KOPT-K1 (cell line): ENCODE data around the gene TNFRSF6B.

Experiments used
- H3K27ac ChIP-seq: fragments of 200-600 bp; sonication (generic); 2 replicates; pipeline ENCODE4 v1.5.1; 2016; ENCODE audit warnings: antibody characterized with exemption, mild to moderate bottlenecking, low read depth, low read length; ENCODE audit not compliant: poor library complexity, severe bottlenecking
- H3K36me3 ChIP-seq: fragments of 200-600 bp; sonication (generic); 2 replicates; pipeline ENCODE4 v1.5.1; 2017; ENCODE audit warnings: antibody characterized with exemption, mild to moderate bottlenecking, low read length, moderate library complexity; ENCODE audit not compliant: insufficient read depth
- H3K9me3 ChIP-seq: fragments of 200-600 bp; sonication (generic); 2 replicates; pipeline ENCODE4 v1.5.1; 2017; ENCODE audit warnings: antibody characterized with exemption, low read length, mild to moderate bottlenecking; ENCODE audit not compliant: insufficient read depth, poor library complexity, severe bottlenecking

TNFRSF6B gene

DNA sequence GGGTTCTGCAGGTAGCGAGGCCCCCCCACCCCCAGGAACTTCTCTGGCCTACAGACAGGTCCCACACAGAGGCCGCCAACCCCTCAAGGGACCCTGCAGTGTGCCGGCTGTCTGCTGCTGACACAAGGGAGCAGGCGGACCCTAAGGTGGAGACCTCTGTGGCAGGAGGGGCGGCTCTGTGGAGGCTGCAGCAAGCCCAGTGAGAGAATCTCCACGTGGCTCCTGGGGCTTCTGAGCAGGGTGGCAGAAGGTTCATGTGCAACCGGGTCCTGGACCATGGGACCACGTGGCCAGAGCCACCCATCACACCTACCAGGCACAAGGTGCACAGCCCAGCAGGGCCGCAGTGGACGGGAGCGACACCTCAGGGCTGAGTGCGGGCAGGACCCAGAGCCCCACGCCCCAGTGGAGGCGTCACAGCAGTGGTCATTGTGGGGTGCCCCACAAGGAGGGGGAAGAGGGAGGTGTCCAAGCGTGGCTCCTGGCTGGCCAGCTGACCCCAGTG lies 7.1 kb downstream of the TNFRSF6B start:
- no peaks in the 10 kb centered on the region for H3K9me3 ChIP-seq
- H3K36me3 ChIP-seq: peaks cover 53% of the 10 kb centered on the region
- no peak overlapping the region for H3K27ac ChIP-seq

DNA sequence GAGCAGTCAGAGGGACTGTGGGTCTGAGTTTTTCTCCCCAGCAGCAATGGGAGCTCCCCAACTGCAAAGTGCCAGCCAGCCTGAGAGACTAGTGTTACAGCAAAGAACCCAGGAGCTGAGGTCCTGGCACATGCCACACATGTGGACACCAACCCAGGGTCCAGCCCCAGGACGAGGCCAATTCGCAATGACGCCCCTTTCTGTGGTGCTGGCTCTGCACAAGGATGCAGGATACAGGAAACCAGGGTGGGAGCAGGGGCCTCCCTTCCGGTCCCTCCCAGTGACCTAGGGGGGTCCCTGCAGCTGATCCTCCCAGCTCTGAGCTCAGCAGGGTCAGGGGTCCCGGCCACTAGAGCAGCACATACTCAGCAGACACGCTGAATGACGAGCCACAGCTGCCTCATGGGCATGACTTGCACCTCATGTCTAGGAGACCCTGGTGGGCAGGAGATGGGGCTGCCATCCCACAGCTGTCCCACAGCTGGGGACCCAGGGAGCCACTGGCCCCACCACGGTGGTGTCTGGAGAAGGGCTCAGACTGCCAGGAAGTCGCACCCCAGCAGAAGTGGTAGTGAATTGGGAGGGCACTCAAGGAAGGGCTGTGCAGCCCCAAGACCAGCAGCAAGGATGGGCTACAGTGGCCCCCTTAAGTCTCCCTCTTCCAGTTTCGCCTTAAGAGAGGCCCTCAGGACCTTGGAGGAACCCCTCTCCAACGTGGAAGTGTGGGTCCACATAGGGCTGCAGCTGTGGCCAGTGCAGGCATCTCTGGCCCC lies 7.7 kb downstream of the TNFRSF6B start:
- no peak overlapping the region for H3K27ac ChIP-seq
- H3K9me3 ChIP-seq: no peaks in the 10 kb centered on the region
- peaks cover 58% of the 10 kb centered on the region for H3K36me3 ChIP-seq

DNA sequence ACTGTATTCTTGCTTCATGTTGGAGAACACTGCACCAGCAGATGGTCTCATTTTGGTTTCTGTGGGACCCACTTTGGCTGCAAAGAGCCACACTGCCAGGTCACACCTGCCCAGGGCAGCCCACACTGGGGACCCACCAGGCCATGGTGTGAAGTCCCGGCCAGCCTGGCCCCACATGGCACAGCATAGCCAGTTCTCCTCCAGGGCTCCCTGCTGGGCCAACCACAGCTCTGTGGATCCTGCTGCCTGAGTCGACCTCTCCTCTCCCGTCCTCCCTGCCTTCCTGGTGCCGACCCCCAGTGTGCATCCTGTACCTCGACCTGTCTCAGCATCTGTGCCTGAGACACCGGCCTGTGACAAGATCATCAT lies 8.3 kb downstream of the TNFRSF6B start:
- peaks cover 57% of the 10 kb centered on the region for H3K36me3 ChIP-seq
- no peaks in the 10 kb centered on the region for H3K9me3 ChIP-seq
- H3K27ac ChIP-seq: no peak overlapping the region

DNA sequence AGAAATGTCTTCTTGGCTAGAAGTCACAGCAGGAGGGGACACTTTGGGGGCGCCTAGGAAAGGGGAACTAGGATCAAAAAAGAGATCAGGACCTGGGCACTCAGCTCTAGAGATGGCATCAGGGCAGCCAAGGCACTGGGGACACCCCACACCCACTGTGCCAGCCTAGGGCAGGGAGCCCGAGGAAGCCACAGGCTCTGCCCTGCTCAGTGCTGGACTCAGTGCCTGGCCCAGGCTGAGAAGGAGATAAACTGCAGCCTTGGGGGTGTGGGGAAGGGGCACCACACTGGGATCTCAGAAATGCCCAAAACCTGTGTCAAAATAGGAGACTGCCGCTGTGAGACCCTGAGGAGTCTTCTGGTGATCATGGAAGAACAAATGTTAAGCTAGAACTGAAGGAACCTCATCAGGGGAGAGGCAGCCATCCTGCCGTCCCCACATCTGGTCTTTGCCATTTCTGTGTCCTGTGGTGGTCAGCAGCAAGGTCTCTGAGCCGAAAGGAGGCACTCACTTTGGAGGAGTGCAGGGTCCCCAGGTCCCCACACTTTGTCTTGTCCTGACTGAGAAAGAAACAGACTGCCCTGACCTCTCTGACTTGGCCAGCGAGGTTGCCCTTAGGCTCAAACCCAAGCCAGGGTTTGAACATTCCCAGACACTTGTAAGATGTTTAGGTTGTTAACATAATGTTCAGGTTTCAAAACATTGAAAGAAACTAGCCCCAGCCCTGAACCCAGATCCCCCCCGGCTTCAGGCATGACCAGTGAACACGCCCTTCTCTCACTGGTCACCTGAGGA lies 9.0 kb downstream of the TNFRSF6B start:
- H3K9me3 ChIP-seq: no peaks in the 10 kb centered on the region
- H3K27ac ChIP-seq: no peak overlapping the region
- peaks cover 55% of the 10 kb centered on the region for H3K36me3 ChIP-seq

DNA sequence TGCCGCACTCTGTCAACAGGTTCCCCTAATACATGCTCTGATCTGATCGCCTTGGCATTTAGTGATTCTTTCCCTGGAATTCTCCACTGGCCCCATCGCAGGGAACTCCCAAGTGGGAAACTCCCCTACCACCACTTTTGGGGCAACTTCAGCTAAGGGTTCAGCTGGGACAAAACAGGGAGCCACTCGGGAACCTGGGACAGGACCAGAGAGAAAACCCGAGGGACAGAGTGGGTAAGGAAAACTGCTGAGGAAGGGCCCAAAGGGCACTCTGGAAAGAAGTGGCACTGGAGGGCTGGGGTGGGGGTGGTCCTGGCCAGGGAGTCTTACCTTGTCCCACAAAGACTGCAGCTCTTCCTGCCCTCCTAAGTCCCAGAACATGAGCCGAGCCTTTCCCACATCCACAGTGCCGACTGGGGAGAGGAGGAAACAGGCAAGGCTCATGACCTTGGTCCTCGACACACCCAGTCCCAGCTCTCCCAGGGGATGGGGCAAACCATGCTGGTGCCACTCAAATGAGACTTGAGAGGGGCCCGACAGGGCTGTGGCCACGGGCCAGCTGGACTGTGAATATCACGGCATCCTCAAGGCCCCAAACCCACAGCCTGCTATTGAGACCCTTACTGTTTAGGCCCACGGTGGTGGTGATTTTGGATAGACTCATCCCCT lies 9.7 kb downstream of the TNFRSF6B start:
- peak overlapping the region; percentile 82 for H3K27ac ChIP-seq
- H3K9me3 ChIP-seq: no peaks in the 10 kb centered on the region
- peaks cover 61% of the 10 kb centered on the region for H3K36me3 ChIP-seq

DNA sequence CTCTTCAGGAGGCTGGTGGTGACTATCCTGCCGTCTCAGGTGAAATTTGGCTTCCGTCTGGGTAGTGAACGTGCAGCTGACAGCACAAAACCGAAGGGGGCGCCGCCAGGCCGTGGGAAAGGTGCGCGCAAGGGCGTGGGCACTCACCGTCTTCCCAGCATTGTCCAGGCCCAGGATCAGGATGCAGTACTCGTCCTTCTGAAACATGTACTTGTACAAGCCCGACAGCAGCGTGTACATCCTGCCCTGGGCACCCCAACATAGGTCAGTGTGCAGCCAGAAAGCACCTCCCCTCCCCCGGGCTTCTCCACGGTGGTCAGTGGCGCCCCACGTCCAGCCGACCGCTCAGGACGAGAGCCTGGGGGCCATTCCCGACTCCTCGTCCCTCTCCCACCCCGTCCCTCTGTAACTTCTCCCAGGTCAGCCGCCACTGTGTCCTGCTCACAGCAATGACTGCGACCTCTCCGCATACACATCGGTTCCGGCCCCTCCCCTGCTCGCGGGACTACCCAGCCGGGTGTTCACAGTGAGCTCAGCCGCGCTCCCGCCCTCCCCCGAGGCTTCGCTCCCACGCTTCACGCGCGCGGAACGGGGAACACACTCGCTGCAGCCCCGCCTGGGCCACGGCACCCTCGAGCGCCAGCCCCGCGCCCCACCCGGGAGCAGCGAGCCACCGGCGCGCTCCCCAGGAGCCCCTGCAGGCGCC lies 10.6 kb downstream of the TNFRSF6B start:
- peaks cover under 1% of the 10 kb centered on the region for H3K9me3 ChIP-seq
- H3K27ac ChIP-seq: peak overlapping the region; percentile 82
- peaks cover 70% of the 10 kb centered on the region for H3K36me3 ChIP-seq

DNA sequence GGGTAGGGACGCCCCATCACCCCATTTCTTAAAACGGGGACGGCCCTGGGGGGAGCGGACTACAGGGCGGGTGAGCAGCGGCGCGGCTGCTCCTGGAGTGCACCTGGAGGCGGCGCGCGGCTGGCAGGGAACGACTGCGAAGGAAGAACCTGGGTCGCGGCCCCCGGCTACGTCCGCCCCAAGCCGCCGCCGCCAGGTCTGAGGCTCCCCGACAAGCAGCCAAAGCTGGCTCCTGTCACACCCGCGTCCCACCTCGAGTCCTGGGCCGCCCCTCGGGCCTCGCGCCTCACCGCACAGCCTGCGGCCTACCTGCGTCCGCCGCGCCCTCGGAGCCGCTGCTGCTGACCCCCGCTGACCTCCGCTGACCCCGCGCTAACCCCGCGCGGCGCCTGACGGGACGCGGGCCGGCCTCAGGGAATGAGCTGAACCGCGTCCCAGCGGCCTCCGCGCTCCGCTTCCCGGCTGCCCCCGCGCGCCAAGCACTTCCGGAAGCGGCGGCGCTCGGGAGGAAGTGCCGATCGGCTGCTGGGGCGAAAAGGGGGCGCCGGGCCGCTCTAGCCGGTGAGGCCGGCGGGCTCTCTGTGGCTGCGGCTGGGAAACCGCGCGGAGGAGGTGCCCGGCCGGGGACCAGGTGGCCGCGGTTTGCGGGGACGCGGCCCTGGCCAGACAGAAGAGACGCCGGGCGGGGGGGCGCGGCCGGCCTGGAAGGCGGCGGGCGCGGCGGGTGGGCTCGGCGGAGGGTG lies 11.3 kb downstream of the TNFRSF6B start, which contains the start of the genes ARFRP1 and ZGPAT:
TSS of gene ARFRP1 (minus strand) at position 419 of the 743 bp plus-strand sequence. CDS start 885 bp downstream, outside the sequence.
TSS of gene ZGPAT (plus strand) at position 482 of the 743 bp plus-strand sequence. CDS start 542 bp downstream, outside the sequence.
- H3K27ac ChIP-seq: peak within 1 kb of the TSS; percentile 82
- peaks cover 6% of the 10 kb centered on the region for H3K9me3 ChIP-seq
- peaks cover 77% of the 10 kb centered on the region for H3K36me3 ChIP-seq

DNA sequence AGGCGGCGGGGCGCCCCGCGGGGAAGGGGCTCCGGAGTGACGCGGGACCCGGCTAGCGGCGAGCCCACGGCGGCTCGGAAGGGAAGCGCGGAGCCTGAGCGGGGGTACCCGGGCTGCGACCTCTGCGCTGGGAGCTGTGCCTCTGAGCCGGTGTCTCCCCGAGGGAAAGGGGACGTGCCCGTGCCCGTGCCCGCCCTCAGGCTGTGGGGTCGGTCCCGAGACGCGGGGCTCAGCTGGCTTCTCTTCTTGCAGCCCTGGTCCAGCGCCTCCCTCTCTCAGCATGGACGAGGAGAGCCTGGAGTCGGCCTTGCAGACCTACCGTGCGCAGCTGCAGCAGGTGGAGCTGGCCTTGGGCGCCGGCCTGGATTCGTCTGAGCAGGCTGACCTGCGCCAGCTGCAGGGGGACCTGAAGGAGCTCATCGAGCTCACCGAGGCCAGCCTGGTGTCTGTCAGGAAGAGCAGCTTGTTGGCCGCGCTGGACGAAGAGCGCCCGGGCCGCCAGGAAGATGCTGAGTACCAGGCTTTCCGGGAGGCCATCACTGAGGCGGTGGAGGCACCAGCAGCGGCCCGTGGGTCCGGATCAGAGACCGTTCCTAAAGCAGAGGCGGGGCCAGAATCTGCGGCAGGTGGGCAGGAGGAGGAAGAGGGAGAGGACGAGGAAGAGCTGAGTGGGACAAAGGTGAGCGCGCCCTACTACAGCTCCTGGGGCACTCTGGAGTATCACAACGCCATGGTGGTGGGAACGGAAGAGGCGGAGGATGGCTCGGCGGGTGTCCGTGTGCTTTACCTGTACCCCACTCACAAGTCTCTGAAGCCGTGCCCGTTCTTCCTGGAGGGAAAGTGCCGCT lies 12.1 kb downstream of the TNFRSF6B start:
- Histone ChIP-seq H3K36me3 (peaks cover 73% of the 10 kb centered on the region), H3K27ac (peak overlapping the region; percentile 82), H3K9me3 (peaks cover 6% of the 10 kb centered on the region)

DNA sequence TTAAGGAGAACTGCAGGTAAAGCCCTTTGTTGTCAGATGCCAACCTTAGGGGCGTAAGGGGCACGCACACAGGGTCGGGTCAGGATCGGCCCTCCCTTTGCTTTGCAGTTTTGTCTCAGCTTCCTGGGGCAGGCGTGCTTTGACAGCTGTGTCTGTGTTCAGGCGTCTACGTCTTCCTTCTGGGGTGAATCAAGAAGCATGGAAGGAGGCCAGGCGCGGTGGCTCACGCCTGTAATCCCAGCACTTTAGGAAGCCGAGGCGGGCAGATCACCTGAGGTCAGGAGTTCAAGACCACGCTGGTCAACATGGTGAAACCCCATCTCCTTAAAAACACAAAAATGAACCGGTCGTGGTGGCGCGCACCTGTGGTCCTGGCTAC lies 12.7 kb downstream of the TNFRSF6B start:
- no peak overlapping the region for H3K27ac ChIP-seq
- H3K36me3 ChIP-seq: peaks cover 71% of the 10 kb centered on the region
- H3K9me3 ChIP-seq: peaks cover 8% of the 10 kb centered on the region

DNA sequence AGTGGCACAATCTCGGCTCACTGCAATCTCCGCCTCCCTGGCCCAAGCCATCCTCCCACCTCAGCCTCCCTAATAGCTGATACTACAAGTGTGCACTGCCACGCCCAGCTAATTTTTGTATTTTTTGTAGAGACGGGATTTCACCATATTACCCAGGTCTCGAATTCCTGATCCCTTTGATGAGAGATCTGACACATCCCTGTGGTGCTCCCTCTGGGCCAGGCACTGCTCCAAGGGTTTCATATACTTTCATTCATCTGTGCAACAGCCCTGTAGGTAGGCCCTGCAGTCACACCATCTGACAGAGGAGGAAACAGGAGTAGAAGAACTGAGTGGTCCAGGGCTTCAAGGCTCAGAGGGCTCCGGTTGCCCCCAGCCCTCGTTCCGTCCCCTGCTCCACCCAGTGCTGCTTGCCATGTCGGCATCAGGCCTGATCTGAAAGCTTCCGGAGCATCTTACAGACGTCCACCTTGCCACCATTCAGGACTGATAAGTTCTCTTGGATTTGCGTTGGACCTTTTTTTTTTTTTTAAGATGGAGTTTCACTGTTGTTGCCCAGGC lies 14.7 kb downstream of the TNFRSF6B start:
- peaks cover 71% of the 10 kb centered on the region for H3K36me3 ChIP-seq
- peaks cover 16% of the 10 kb centered on the region for H3K9me3 ChIP-seq
- H3K27ac ChIP-seq: no peak overlapping the region

DNA sequence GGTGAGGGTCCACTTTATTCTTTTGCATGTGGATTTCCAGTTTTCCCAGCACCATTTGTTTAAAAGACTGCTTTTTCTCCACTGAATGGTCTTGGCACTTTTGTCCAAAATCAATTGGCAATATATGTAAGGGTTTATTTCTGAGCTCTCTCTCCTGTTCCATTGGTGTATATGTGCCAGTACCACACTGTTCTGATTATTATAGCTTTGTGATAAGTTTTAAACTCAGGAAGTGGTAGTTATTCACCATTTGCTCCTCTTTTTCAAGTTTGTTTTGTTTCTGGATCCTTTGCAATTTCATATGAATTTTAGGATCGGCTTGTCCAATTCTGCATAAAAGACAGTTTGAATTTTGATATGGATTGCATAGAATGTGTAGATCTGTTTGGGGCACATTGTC lies 15.7 kb downstream of the TNFRSF6B start:
- peaks cover 16% of the 10 kb centered on the region for H3K9me3 ChIP-seq
- H3K36me3 ChIP-seq: peaks cover 77% of the 10 kb centered on the region
- H3K27ac ChIP-seq: no peak overlapping the region

DNA sequence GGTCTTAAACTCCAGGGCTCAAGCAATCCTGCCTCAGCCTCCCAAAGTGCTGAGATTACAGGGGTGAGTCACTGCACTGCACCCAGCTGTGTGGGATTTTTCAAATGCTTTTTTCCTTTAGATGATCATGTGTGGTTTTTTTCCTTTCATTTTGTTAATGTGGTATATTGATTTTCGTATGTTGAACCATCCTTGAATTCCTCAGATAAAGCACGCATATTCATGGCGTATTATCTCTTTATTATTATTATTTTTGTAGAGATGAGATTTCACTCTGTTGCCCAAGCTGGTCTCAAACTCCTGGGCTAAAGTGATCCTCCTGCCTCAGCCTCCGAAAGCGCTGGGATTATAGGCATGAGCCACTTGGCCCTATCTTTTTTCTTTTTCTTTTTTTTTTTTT lies 18.4 kb downstream of the TNFRSF6B start:
- Histone ChIP-seq H3K27ac (no peak overlapping the region), H3K9me3 (peaks cover 27% of the 10 kb centered on the region), H3K36me3 (peaks cover 92% of the 10 kb centered on the region)

DNA sequence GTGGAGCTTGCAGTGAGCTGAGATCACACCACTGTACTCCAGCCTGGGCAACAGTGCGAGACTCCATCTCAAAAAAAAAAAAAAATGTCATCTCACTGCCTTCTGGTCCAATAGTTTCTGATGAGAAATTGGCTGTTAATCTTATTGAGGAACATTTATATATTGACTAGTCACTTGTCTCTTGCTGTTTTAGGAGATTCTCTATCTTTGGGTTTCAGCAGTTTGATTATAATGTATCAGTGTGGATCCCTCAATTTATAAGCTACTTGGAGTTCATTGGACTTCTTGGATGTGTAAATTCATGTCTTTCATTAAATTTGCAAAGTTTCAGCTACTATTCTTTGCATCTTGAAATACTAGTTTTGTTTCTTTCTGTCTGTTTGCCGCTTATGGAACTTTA lies 22.5 kb downstream of the TNFRSF6B start:
- H3K36me3 ChIP-seq: peaks cover 94% of the 10 kb centered on the region
- peaks cover 20% of the 10 kb centered on the region for H3K9me3 ChIP-seq
- no peak overlapping the region for H3K27ac ChIP-seq
